IMR-90 (cell line): Measurements from ENCODE around the gene SMC1A. TPM values are rescaled to one million over a fixed set of nuclear protein-coding genes. Genes with fewer than 3 reads are reported as not detected.

Source experiments
- CHD1 ChIP-seq: IDR thresholded peaks from 2 replicates; pipeline ENCODE4 v1.6.1; 2012; ENCODE audit warnings: low read depth, low read length, improper control_type of control experiment
- FOS ChIP-seq: fragments of 150-350 bp; IDR thresholded peaks from 2 replicates; pipeline ENCODE4 v1.6.1; 2016; ENCODE audit warnings: low read depth, low read length
- RFX5 ChIP-seq: IDR thresholded peaks from 2 replicates; pipeline ENCODE4 v1.8.0; 2012; ENCODE audit warnings: low read depth, mild to moderate bottlenecking, low read length, moderate library complexity
- polyA plus RNA-seq, 3 experiments: library from polyadenylated mRNA; depleted of rRNA; stranded (reverse); fragments of >200 nt; gene quantifications; 2 replicates each; pipeline ENCODE4 v1.2.3, GENCODE V29; 2012; ENCODE audit warnings: low replicate concordance in 1 of 3
- total RNA-seq: library from RNA; depleted of rRNA; stranded (reverse); fragments of >200 nt; gene quantifications from 2 replicates; pipeline ENCODE4 v1.2.3, GENCODE V29; 2012
- TF ChIP-seq, protein P1 (sequence below): fragments of 150-350 bp; IDR thresholded peaks from 2 replicates; pipeline ENCODE4 v1.6.1; 2016; ENCODE audit warnings: low read depth, mild to moderate bottlenecking, low read length, moderate library complexity, borderline replicate concordance

The SMC1A gene
- total and polyA plus RNA-seq, 2 of the 4 experiments (the other 2 are of a cell fraction) = 35.8 to 41.0 TPM

- TF ChIP-seq, protein P1, sequence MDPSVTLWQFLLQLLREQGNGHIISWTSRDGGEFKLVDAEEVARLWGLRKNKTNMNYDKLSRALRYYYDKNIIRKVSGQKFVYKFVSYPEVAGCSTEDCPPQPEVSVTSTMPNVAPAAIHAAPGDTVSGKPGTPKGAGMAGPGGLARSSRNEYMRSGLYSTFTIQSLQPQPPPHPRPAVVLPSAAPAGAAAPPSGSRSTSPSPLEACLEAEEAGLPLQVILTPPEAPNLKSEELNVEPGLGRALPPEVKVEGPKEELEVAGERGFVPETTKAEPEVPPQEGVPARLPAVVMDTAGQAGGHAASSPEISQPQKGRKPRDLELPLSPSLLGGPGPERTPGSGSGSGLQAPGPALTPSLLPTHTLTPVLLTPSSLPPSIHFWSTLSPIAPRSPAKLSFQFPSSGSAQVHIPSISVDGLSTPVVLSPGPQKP = no peak
- TF ChIP-seq FOS = peak; percentile 31; the same call in 1 of the 2 replicates
- no peak for TF ChIP-seq CHD1
- TF ChIP-seq RFX5 = no peak
Measured at GRCh38 chrX:53440621-53441517, 18.4 kb upstream of the SMC1A start (continued).
